EH (cell line): ENCODE data around the gene CARNS1.
"Not testable (repeated sequence)": the region's sequence is repeated elsewhere in the genome, so short reads cannot be mapped to it uniquely, and the experiment has no call there.

Experiments used
- DNase-seq: peaks from one replicate; pipeline ENCODE4 v3.0.0-alpha.2; 2015; ENCODE audit warnings: low read depth

Gene CARNS1

DNA sequence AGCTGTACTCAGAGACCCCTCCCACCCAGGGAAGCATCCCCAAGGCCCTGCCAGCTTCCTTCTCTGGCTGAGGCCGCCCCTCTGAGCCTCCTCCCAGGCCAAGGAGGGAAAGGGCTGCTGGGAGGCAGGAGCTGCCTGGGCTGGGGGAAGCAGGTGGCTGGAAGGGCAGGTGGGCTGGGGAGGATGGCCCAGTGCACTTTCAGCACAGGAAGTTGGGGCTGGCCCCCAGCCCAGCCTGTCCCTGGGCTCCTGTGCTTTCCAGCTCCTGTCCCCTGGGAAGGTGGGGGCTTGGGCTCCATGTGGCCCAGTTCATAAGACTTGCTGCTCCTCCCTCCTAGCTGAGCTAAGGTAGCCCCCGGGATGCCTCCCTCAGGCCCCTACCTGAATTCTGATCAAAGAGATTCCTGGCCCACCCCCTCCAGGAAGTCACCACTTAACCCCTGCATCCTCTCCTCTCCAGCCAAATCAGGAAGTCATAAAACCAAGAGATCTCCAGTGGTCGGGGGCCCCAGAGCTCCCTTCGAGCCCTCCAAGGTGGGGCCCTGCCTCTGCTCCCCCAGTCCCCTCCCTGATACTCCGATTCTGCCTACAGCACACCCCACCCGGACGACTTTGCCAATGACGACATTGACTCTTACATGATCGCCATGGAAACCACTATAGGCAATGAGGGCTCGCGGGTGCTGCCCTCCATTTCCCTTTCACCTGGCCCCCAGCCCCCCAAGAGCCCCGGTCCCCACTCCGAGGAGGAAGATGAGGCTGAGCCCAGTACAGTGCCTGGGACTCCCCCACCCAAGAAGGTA, 18.7 kb upstream of the CARNS1 start:
- DNase-seq = no peak

DNA sequence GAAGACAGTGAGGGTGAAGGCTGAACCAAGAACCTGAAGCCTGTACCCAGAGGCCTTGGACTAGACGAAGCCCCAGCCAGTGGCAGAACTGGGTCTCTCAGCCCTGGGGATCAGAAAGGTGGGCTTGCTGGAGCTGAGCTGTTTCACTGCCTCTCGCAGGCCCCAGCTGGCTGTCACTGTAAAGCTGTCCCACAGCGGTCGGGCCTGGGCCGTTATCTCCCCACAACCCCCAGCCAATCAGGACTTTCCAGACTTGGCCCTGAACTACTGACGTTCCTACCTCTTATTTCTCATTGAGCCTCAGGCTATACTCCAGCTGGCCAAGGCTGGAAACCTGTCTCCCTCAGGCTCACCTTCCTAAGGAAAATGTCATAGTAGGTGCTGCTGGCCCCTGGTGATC, 17.9 kb upstream of the CARNS1 start:
- no peak for DNase-seq

DNA sequence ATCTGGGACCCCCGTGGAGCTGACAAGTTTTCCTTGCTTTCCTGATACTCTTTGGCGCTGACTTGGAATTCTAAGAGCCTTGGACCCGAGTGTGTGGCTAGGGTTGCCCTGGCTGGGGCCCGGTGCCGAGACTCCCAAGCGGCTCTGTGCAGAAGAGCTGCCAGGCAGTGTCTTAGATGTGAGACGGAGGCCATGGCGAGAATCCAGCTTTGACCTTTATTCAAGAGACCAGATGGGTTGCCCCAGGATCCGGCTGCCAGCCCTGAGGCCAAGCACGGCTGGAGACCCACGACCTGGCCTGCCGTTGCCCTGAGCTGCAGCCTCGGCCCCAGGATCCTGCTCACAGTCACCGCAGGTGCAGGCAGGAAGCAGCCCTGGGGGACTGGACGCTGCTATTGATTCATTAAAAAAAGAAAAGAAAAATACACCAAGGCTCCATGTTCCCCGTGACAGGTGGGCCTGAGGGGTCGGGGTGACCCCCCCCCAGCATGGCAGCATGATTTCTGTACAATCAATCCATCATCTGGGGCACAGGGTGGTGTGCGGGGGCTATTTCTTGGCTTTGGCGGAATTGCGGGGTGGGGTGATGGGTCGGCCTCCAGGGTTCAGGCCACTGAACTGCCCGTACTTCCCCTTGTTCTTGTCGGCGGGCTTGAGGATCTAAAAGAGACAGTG, 17.4 kb upstream of the CARNS1 start:
- no peak for DNase-seq

DNA sequence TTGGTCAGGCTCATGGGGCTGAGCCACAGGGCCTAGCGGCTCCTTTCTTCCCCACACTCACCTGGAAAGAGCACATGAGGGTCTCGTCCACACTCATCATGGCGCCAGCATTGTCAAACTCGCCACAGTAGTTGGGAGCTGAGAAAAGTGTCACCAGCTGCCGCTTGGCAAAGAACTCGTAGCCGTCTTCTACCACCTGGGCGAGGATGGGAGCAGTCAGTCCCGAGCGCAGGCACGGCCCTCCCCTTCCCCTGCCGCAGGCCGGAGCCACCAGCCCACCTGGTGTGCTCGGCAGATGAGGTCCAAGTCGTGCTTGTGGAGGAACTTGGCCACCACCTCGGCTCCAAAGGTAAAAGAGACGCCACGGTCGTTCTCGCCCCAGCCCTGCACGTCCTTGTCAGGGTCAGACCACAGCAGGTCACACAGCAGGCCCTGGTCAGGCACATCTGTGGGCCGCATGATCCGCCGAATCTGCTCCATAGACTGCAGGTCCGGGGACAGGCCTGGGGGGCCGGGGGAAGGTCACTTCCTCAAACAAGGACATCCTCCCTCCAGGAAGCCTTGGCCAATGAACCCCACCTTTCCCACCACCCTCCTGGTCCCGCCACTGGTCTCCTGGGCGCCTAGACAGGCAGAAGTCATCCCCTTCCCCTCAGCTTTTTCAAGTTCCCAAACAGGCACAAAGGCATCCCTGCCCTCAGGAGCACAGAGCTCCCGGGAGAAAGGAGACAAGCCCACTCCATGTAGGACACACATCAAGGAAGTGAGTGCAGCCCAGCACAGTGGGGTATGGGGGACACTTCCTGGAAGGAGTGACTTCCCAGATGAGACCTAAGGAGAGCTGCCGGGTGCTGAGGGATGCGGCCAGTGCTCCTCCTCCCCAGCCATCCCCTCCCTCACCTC, 16.6 kb upstream of the CARNS1 start:
- DNase-seq = no peak

DNA sequence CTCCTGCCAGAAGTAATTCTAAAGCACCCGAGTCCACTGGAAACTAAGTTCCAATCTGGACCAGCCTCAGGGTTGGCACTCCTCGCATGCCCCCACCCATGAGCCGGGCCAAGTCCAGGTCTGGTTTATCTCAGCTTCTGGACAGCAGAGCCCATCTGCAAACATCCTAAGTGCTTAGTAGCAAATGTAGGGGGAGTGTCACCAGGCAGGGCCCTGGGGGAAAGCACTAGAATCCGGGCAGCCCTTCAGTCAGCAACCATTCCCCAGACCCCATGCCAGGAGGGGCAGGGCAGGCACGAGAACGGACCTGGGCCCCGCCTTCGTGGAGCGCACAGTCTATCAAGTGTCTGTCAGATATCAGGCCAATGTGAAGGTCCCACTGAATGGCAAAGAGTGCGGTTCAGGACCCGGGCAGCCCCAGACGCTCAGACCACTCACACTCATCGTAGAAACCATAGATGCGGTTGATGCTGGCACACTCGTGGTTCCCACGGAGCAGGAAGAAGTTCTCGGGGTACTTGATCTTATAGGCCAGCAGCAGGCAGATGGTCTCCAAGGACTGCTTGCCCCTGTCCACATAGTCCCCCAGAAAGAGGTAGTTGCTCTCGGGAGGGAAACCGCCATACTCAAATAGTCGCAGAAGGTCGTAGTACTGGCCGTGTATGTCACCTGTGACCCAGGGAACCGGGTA, 15.1 kb upstream of the CARNS1 start:
- no peak for DNase-seq

DNA sequence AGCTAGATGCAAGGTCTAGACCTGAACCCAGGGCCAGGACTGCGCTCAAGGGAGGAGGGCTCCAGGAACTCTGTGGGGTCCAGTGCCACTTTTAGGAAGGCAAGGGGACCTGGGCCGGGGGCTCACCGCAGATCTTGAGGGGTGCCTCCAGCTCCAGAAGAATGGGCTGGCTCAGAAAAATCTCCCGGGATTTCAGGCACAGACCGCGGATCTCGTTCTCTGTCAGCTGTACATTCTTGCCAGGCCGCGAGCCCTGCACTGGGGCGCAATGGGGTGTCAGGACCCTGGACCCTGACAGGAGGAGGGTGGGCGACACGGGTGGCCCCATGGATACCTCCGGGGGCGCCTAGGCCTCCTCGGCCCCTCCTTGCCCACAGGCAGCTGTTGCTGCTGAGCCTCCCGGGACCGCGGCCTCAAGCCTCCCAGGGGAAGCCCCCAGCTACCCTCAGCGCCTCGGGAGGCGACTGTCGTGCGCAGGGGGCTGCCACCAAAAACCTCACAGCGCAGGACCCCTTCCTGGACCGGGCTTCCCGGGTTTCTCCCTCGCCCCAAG, 14.5 kb upstream of the CARNS1 start:
- DNase-seq = no peak

DNA sequence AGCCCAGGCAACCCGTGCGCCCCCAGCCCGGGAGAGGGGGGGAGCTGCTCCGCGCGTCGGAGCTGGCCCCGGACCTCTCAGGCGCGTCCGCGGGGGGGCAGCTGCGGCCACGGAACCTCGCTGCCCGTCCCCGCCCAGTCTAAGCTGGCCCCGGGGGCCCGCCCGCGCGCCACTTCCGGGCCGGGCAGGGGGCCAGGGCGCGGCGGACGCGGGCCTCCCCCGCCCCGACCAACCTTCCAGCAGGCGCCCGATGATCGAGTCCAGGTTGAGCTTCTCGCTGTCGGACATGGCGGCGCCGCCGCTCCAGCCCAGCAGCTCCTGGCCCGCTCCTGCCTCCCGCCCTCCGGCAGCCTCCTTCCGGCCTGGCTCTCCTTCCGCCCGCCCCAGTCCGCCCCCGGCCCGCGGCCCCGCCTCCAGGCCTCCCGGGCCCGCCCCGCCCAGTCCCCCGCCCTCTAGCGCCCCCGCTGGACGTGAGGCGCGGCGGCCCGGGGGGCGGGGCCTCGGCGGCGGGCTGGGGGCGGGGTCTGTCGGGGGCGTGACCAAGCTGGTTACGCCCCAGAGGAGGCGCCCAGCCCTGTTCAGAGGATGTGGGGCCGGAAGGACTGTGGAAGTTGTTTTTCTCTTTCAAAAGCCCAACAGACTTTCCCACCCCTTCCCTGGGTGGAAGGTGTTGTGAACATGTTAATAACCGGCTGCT, 13.8 kb upstream of the CARNS1 start, which contains the start of gene PPP1CA:
TSS of gene PPP1CA (minus strand) at position 364 of the 697 bp plus-strand sequence. CDS start at position 288, 76 bp downstream.
- peak; percentile 90 for DNase-seq

DNA sequence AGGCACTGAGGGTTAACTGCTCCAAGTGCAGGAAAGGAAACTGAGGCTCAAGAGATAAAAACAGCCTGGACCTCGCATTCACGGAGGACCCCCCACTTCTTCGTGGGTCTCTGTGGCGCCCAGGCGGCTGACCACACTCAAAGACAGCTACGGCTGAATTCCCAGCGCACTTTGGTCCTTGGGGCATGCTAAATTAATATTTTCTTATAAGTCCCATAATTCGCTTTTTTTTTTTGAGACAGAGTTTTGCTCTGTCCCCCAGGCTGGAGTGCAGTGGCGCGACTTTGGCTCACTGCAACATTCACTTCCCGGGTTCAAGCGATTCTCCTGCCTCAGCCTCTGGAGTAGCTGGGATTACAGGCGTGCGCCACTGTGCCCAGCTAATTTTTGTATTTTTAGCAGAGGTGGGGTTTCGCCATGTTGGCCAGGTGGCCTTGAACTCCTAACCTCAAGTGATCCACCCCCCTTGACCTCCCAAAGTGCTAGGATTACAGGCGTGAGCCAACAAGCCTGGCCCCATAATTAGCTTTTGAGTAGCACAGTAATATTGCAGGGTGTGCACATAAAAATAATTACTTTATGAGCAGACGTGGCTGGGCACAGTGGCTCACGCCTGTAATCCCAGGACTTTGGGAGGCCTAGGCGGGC, 13.2 kb upstream of the CARNS1 start:
- not testable (repeated sequence) for DNase-seq

DNA sequence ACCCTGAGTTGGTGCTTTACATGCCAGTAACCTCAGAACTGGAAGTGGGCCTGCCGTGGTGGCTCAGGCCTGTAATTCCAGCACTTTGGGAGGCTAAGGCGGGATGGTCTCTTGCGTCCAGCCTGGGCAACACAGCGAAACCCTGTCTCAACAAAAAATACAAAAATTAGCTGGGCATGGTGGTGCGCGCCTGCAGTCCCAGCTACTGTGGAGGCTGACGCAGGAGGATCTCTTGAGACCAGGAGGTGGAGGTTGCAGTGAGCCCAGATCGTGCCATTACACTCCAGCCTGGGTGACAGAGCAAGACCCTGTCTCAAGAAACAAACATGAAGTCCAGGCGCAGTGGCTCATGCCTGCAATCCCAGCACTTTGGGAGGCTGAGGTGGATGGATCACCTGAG, 12.4 kb upstream of the CARNS1 start:
- DNase-seq = not testable (repeated sequence)

DNA sequence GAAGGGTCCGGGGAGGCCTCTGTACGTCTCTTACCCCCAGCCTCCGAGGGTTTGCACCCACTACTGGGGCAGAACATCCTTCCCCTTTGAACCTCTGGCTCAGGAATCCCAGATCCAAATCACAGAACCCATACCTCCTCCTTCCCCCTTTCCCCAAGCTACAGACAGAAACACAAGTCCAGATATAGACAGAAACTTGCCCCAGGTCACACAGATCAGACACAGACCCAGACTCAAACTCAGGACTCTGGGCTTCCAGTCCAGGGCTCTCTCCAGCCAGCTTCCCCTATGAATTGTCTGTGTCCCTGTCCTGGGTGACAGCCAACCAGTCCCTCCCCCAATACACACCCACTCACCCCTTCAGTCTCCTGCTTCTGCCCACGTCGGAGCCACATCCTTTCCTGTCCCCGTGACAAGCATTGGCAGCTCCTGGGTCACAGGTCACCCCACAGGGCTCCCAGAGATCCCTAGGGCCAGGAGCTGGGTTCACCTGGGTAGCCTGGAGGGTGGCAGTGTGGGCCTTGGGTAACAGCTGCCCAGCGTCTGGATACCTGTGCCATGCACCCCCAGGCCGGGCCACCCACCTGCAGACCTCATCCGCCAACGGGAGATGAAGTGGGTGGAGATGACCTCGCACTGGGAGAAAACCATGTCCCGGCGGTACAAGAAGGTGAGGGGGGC, 10.8 kb upstream of the CARNS1 start:
- no peak for DNase-seq

DNA sequence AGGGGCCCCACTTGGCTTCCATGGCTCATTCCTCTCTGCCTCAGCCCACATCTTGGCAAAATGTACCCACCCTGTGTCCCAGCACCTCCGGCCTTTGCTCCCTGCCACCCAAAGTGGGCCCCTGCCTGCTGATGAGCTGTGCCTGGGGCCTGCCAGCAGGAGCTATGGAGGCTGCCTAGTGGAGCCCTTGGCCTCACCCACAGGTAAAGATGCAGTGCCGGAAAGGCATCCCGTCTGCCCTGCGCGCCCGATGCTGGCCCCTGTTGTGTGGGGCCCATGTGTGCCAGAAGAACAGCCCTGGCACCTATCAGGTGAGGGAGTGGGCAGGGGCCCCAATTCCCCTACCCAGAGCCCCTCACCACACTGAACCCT, 10.3 kb upstream of the CARNS1 start:
- DNase-seq = no peak

DNA sequence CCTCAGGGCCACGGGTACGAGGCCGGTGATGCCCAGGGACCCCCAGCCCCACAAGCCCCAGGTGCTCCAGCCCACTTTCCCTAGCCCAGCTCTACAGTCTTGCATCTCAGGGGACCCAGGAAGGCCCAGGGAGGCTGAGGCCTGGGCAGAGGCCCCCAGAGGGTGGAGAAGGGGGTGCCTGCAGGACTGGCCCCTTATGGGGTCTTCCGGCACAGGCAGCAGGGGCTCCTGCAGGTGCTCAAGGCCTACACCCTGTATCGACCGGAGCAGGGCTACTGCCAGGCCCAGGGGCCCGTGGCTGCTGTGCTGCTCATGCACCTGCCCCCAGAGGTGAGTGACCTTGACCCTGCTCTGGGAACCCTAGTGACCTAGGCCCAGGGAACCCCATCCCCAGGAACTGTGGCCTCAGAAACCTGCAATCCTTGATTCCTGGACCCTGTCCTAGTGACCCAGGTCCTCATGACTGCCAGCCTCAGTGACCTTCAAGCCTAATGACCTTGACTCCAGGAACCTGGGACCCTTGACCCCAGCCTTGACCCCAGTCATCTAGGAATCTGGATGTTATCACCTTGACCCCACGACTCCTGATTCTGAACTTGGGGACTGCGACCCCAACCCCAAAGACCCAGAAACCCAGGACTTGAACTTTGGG, 9.7 kb upstream of the CARNS1 start:
- no peak for DNase-seq

DNA sequence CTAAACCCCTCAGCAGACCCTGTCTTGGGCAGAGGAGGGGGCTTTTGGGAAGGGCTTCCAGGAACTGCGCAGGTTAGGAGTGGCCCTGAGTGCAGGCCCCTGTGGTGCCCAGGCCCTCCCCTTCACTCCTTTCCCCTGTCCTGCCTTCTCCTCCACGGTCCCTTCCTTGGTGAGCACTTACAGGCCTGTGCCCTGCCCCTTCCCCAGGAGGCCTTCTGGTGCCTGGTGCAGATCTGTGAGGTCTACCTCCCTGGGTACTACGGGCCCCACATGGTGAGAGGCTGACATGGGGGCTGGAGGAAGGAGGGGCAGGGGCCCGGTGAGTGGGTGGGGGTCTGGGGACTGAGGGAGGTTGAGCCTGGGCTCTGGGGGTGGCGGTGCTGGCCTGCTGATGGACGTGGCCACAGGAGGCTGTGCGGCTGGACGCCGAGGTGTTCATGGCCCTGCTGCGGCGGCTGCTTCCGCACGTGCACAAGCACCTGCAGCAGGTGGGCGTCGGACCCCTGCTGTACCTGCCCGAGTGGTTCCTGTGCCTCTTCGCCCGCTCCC, 9.0 kb upstream of the CARNS1 start:
- no peak for DNase-seq

DNA sequence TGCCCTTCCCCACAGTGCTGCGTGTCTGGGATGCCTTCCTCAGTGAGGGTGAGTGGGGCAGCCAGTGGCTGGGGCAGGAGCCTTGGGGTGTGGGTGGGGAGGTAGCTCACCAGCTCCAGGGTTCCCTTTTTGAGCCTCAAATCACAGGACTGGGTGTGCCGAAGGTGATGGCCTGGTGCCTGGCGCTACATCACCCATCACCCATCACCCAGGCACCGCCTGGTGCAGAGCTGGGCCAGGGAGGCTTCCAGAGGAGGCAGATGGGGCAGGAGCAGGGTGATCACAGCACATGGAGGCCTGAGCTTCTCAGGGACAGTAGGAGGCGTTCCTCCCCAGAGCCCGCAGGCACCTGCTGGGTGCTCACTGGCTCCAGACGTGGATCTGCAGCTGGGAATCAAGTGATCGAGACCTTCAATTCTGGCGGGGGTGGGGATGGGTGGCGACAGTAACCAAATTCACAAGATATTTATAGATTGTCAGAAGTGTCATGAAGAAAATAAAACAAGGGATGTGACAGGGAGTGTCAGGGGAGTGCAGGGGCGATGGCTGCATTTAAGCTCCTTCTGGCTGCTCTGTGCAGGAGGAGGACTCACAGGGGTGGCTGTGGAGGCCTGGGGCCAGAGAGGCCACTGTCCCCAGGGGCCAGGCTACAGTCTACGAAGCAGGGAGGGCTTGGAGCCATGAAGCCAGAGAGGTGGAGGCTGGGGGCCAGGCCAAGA, 8.3 kb upstream of the CARNS1 start:
- DNase-seq = no peak

DNA sequence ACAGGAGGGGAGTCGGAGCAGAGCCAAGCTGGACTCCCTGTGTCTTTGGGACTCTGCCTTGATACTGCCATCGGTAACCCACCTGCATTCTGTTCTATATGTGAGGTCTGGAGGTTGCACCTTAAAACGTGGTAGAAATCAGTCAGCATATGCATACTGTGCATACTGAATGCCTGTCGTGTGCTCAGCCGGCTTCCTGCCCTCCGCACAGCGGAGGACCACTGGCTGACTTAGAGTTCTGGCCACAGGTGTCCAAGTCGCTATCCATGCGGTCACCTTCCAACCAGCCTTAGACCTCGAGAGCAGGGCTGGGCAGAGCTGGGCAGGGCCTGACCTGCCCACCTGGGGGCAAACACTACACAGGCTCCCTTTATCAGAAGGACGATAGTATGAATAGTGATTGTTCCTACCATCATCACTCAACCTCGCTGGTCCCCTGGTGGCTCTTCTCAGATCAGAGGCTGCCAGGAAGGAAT, 7.8 kb upstream of the CARNS1 start:
- DNase-seq = no peak

DNA sequence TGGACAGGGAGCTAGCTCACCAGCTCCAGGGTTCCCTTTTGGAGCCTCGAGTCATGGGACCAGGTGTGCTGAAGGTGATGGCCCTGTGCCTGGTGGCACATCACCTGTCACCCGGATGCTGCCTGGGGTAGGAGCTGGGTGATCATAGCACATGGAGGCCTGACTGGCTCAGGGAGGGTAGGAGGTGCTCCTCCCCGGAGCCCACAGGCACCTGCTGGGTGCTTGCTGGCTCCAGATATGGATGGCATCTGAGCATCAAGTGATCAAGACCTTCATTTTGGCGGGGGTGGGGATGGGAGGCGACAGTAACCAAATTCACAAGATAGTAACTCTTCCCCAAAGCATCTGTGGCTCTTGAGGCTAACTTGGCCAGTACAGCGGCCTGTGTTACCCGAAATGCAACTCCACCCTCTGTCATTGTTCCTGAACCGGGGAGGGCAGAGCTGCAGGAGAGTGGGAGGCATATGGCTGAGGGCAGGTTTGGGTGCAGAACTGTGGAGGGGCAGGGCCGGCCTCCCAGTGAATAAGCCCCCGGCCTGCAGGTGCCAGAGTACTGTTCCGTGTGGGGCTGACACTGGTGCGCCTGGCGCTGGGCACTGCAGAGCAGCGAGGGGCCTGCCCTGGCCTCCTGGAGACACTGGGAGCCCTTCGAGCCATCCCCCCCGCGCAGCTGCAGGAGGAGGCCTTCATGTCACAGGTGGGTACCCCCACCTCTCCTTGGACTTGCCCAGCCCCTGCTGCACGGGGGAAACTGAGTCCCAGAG, 6.9 kb upstream of the CARNS1 start:
- no peak for DNase-seq

DNA sequence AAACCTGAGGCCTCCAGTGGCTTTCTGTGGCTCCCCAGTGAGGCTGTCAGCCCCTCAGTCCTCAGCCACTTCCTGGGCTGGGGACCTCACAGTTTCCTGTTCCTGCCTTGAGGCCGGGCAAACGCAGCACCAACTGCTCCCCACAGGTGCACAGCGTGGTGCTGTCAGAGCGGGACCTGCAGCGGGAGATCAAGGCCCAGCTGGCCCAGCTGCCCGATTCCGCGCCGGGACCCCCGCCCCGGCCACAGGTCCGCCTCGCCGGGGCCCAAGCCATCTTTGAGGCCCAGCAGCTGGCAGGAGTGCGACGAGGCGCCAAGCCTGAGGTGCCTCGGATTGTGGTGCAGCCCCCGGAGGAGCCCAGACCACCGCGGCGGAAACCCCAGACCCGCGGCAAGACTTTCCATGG, 6.2 kb upstream of the CARNS1 start:
- DNase-seq = no peak
